ENCODE measurements around the gene NGFR.

DNA sequence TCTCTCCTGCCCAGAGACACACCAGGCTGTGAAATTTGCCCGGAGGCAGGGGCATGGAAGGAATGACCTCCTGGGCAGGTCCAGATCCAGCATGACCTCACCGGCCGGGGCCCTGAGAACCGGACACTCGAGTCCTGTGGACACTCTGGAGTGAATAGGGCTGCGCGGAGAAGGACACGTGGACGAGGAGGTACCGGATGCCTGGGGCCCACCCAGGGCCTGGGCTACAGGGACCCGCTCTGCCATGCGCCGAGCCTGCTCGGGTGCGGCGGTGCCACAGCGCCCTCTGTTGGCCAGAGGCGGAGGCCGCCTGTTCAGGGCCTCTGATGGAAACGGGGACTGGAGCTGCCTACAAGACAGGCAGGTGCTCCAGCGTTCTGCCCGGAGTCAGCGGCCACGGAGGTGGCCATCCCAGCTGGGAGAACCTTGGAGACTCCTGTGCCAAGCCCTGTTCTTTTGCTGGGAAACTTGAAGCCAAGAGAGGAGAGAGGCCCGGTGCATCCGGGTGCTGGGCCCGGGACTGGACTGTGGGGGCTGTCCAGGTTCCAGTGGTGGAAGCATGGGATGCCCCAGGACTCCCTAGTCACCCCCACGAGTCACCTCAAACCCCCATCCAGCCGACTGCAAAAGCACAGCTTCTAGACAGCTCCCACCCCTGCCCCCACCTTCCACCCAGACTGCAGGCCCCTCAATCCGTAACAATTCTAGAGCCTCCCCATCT, 61.3 kb downstream of the NGFR start:
- TF ChIP-seq, protein P1, sequence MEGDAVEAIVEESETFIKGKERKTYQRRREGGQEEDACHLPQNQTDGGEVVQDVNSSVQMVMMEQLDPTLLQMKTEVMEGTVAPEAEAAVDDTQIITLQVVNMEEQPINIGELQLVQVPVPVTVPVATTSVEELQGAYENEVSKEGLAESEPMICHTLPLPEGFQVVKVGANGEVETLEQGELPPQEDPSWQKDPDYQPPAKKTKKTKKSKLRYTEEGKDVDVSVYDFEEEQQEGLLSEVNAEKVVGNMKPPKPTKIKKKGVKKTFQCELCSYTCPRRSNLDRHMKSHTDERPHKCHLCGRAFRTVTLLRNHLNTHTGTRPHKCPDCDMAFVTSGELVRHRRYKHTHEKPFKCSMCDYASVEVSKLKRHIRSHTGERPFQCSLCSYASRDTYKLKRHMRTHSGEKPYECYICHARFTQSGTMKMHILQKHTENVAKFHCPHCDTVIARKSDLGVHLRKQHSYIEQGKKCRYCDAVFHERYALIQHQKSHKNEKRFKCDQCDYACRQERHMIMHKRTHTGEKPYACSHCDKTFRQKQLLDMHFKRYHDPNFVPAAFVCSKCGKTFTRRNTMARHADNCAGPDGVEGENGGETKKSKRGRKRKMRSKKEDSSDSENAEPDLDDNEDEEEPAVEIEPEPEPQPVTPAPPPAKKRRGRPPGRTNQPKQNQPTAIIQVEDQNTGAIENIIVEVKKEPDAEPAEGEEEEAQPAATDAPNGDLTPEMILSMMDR (IDR thresholded peaks at IDR 0.05), result peak; percentile 91 to 98 (median 94)
- TF ChIP-seq POLR2A (IDR thresholded peaks at IDR 0.05), result no peak

Data from testis (tissue), 2 donors.